ENCODE data around the gene LRRC49. TPM values are rescaled to one million over a fixed set of nuclear protein-coding genes. Genes with fewer than 3 reads are reported as not detected.
"Not testable (repeated sequence)": the region's sequence is repeated elsewhere in the genome, so short reads cannot be mapped to it uniquely, and the experiment has no call there.

LRRC49 gene
- total and polyA plus RNA-seq, 2 donors: 6.5 to 35.3 TPM

- not testable (repeated sequence) for H3K27ac ChIP-seq (ENCODE audit: low read depth)
These were observed 33.9 kb upstream of the LRRC49 start for GRCh38 chr15:70858614-70859321.

GRCh38 chr15:70859322-70859908, 33.2 kb upstream of the LRRC49 start:
- whole genome bisulfite sequencing: 92% methylated on average over 14 of the region's 14 CpGs
- Histone ChIP-seq H3K27ac (ENCODE audit: low read depth) (no peak overlapping the region), H3K36me3 (ENCODE audit: insufficient read depth) (no peaks in the 10 kb centered on the region), H3K4me1 (ENCODE audit: insufficient read depth) (no peaks in the 10 kb centered on the region), H3K4me3 (ENCODE audit: low read depth, low read length) (no peak overlapping the region)
- no peak for DNase-seq (ENCODE audit: extremely low spot score)

More at GRCh38 chr15:70858614-70859321, 33.9 kb upstream of the LRRC49 start:
- DNase-seq (ENCODE audit: extremely low spot score); H3K4me1 ChIP-seq (ENCODE audit: insufficient read depth); H3K4me3 ChIP-seq (ENCODE audit: low read depth, low read length); H3K36me3 ChIP-seq (ENCODE audit: insufficient read depth): not testable (repeated sequence)
- WGBS: 95% methylated on average over 9 of the region's 9 CpGs

GRCh38 chr15:70859998-70860397, 32.6 kb upstream of the LRRC49 start:
- Histone ChIP-seq H3K4me1 (ENCODE audit: insufficient read depth) (no peaks in the 10 kb centered on the region), H3K27ac (ENCODE audit: low read depth) (no peak overlapping the region), H3K4me3 (ENCODE audit: low read depth, low read length) (no peak overlapping the region), H3K36me3 (ENCODE audit: insufficient read depth) (no peaks in the 10 kb centered on the region)
- 92% methylated on average over 11 of the region's 11 CpGs for WGBS
- DNase-seq (ENCODE audit: extremely low spot score): no peak

GRCh38 chr15:70863450-70864218, 29.0 kb upstream of the LRRC49 start:
- DNase-seq (ENCODE audit: extremely low spot score): no peak
- no peak overlapping the region for H3K27ac ChIP-seq (ENCODE audit: low read depth)
- WGBS: 89% methylated on average over 4 of the region's 4 CpGs

GRCh38 chr15:70866982-70867641, 25.5 kb upstream of the LRRC49 start:
- no peaks in the 10 kb centered on the region for H3K36me3 ChIP-seq (ENCODE audit: insufficient read depth)
- 90% methylated on average over 5 of the region's 5 CpGs for WGBS
- H3K4me3 ChIP-seq (ENCODE audit: low read depth, low read length): no peak overlapping the region
- no peak overlapping the region for H3K27ac ChIP-seq (ENCODE audit: low read depth)
- no peak for DNase-seq (ENCODE audit: extremely low spot score)
- no peaks in the 10 kb centered on the region for H3K4me1 ChIP-seq (ENCODE audit: insufficient read depth)

More at GRCh38 chr15:70863450-70864218, 29.0 kb upstream of the LRRC49 start:
- Histone ChIP-seq H3K4me1 (ENCODE audit: insufficient read depth) (no peaks in the 10 kb centered on the region), H3K36me3 (ENCODE audit: insufficient read depth) (no peaks in the 10 kb centered on the region), H3K4me3 (ENCODE audit: low read depth, low read length) (no peak overlapping the region)

GRCh38 chr15:70867911-70868467, 24.6 kb upstream of the LRRC49 start:
- no peak overlapping the region for H3K4me3 ChIP-seq (ENCODE audit: low read depth, low read length)
- H3K36me3 ChIP-seq (ENCODE audit: insufficient read depth): no peaks in the 10 kb centered on the region
- no peak overlapping the region for H3K27ac ChIP-seq (ENCODE audit: low read depth)
- no peak for DNase-seq (ENCODE audit: extremely low spot score)
- no peaks in the 10 kb centered on the region for H3K4me1 ChIP-seq (ENCODE audit: insufficient read depth)
- WGBS: 66% methylated on average over 6 of the region's 6 CpGs

GRCh38 chr15:70869346-70869745, 23.3 kb upstream of the LRRC49 start:
- no peak overlapping the region for H3K27ac ChIP-seq (ENCODE audit: low read depth)
- no peak for DNase-seq (ENCODE audit: extremely low spot score)
- no peaks in the 10 kb centered on the region for H3K36me3 ChIP-seq (ENCODE audit: insufficient read depth)
- H3K4me1 ChIP-seq (ENCODE audit: insufficient read depth): no peaks in the 10 kb centered on the region
- WGBS: 54% methylated on average over 3 of the region's 3 CpGs
- no peak overlapping the region for H3K4me3 ChIP-seq (ENCODE audit: low read depth, low read length)

GRCh38 chr15:70870051-70870450, 22.6 kb upstream of the LRRC49 start:
- no peak overlapping the region for H3K27ac ChIP-seq (ENCODE audit: low read depth)

GRCh38 chr15:70871490-70871889, 21.1 kb upstream of the LRRC49 start:
- not testable (repeated sequence) for H3K4me1 ChIP-seq (ENCODE audit: insufficient read depth); DNase-seq (ENCODE audit: extremely low spot score); H3K36me3 ChIP-seq (ENCODE audit: insufficient read depth); H3K4me3 ChIP-seq (ENCODE audit: low read depth, low read length); H3K27ac ChIP-seq (ENCODE audit: low read depth)
- WGBS: 94% methylated on average over 34 of the region's 34 CpGs

More at GRCh38 chr15:70870051-70870450, 22.6 kb upstream of the LRRC49 start:
- H3K36me3 ChIP-seq (ENCODE audit: insufficient read depth): no peaks in the 10 kb centered on the region
- DNase-seq (ENCODE audit: extremely low spot score): no peak
- H3K4me3 ChIP-seq (ENCODE audit: low read depth, low read length): no peak overlapping the region
- H3K4me1 ChIP-seq (ENCODE audit: insufficient read depth): no peaks in the 10 kb centered on the region

GRCh38 chr15:70873232-70874054, 19.2 kb upstream of the LRRC49 start:
- no peaks in the 10 kb centered on the region for H3K4me1 ChIP-seq (ENCODE audit: insufficient read depth)
- no peak overlapping the region for H3K27ac ChIP-seq (ENCODE audit: low read depth)
- DNase-seq (ENCODE audit: extremely low spot score): no peak
- WGBS: 96% methylated on average over 2 of the region's 2 CpGs
- no peak overlapping the region for H3K4me3 ChIP-seq (ENCODE audit: low read depth, low read length)
- H3K36me3 ChIP-seq (ENCODE audit: insufficient read depth): no peaks in the 10 kb centered on the region

- DNase-seq (ENCODE audit: extremely low spot score): no peak
- no peak overlapping the region for H3K4me3 ChIP-seq (ENCODE audit: low read depth, low read length)
- WGBS: 75% methylated on average over 7 of the region's 7 CpGs
- H3K36me3 ChIP-seq (ENCODE audit: insufficient read depth): no peaks in the 10 kb centered on the region
- no peaks in the 10 kb centered on the region for H3K4me1 ChIP-seq (ENCODE audit: insufficient read depth)
- no peak overlapping the region for H3K27ac ChIP-seq (ENCODE audit: low read depth)
These were observed 17.4 kb upstream of the LRRC49 start for GRCh38 chr15:70875001-70875782.

GRCh38 chr15:70876011-70876410, 16.6 kb upstream of the LRRC49 start:
- H3K27ac ChIP-seq (ENCODE audit: low read depth): no peak overlapping the region
- WGBS: 69% methylated on average over 3 of the region's 3 CpGs
- H3K4me1 ChIP-seq (ENCODE audit: insufficient read depth): no peaks in the 10 kb centered on the region
- no peak overlapping the region for H3K4me3 ChIP-seq (ENCODE audit: low read depth, low read length)
- DNase-seq (ENCODE audit: extremely low spot score): no peak
- H3K36me3 ChIP-seq (ENCODE audit: insufficient read depth): no peaks in the 10 kb centered on the region
